NCI-H1092 treated with DMSO at 0.1 percent for 48 hours (cell line): Measurements from ENCODE around the gene TDP2.
"Not testable (repeated sequence)": the region's sequence is repeated elsewhere in the genome, so short reads cannot be mapped to it uniquely, and the experiment has no call there.

ENCODE experiments used
- DNase-seq: peaks from one replicate; lab custom pipeline; 2025; lab: John Stamatoyannopoulos, UW

The TDP2 gene

DNA sequence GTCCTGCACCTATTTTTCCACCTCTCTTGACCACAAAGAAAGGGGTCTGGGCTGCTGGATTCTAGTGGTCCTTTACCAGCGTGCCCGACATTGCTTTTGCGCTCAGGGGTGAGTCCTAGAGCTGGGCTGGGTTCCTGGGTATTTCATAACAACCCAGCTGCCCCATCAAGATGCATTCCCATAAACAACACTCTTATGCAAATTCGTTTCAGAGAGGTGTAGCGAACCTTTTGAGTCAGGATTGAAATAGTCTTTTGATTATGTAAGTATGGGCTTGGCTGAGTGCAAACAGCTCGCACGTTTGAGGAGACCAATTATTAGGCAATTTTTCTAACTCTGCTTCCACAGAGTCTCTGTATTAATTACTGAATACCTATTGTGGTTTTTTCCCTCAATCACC lies 13.9 kb upstream of the TDP2 start:
- no peak for DNase-seq

- DNase-seq, result not testable (repeated sequence)
Measured at GRCh38 chr6:24678792-24679352, 12.2 kb upstream of the TDP2 start.

DNA sequence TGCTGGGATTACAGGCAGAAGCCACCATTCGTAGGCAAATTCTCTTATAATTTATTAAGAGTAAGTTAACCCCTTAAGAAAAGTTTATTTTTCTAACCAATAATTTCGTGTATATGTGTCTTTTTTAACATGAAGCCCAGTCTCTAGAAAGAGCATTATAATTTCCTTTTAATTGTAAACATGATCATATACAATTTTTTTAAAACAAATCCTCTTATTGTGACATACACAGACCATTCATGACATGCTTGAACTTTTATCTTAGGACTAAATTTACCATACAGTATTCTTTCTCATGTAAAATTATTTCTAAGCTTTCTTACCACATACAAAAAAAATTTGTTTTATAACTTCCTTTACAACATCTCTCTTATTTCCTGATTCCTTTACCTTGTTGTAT lies 6.9 kb upstream of the TDP2 start:
- no peak for DNase-seq

DNA sequence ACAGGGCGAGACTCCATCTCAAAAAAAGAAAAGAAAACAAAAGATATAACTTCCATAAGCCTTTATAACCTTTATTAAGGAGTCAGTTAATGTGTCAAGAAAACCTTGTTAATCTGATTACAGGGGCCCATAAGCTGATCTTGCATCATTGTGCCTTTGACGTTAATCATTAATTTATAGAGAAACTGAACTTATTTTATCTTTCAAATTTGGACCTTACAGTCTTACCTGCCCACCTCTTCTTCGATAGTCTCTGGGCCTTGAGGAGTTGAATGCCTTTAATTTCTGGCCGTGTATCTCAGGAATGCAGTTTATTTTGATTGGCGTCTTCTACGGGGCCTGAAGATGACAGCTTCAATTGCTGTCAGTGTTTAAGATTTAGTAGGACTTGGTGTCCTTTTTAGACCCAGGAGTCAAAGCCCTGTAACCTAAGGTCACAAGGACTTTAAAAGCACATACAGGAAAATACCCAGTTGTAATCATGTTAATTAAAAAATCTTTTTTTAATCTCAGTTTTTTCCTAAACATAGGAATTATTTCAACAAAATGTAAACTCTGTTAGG lies 6.0 kb upstream of the TDP2 start:
- DNase-seq, result no peak

- DNase-seq, result not testable (repeated sequence)
Measured at GRCh38 chr6:24671077-24671476, 4.4 kb upstream of the TDP2 start.

GRCh38 chr6:24670492-24670891 lies 3.8 kb upstream of the TDP2 start:
- not testable (repeated sequence) for DNase-seq

- no peak for DNase-seq
Measured at GRCh38 chr6:24668997-24669361, 2.3 kb upstream of the TDP2 start.

DNA sequence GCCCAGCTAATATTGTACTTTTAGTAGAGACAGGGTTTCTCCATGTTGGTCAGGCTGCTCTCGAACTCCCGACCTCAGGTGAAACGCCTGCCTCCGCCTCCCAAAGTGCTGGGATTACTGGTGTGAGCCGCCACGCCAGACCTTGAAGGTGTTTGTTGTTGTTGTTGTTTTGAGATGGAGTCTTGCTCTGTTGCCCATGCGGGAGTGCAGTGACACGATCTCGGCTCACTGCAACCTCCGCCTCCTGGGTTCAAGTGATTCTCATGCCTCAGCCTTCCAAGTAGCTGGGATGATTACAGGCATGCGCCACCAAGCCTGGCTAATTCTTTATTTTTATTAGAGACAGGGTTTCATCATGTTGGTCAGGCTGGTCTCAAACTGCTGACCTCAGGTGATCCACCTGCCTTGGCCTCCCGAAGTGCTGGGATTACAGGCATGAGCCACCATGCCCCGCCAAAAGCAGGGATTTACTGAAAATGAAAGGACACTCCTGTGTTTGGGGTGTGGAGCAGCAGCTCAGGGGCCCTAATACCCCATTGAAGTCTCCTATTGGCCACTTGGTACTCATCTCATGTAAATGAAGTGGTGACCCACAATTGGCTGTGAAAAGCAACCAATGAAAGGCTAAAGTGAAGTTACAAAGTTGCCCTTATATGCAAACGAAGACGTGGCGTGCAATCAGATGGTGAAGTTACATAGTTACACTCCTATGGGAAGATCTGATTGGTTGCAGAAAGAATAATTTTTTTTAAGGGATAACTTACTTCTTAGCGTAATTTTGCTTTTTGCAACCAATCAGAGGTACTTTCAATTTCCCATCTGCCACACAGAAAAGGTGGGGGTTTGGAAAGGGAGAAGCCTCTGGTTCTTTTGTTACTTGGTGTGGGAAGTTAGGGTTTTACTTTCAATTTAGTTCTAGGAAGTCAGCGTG lies 1.6 kb upstream of the TDP2 start:
- DNase-seq, result not testable (repeated sequence)

- DNase-seq, result peak; percentile 40
Measured at GRCh38 chr6:24667378-24667803, 692 bp upstream of the TDP2 start.

DNA sequence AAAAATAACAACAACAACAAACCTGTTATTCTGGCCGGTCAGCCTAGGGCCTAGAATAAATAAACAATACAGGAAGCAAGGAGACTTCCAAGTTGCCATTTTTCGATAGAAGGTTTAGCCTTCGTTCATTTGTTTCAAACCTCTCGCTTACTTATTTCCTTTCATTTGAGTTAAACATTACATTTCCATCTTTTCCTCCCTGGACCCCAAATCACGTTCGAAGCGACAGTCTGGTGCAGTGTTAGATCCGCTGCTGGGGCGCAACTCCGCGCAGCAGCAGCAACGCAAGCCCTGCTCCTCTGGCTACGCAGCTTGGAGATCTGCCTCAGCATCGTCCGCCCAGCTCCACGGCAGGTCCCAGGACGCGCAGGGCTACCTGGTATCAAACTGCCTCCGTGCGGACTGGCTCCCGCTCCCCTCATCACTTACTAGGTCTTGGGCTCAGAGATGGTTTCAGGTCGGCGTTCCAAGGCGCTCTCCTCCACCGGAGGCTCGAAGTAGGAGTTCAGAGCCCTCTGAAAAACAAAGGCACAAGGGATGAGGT lies 530 bp downstream of the TDP2 start:
- DNase-seq, result peak; percentile 54

- DNase-seq, result no peak
Measured at GRCh38 chr6:24664046-24664987, 2.4 kb downstream of the TDP2 start.

GRCh38 chr6:24663189-24663588 lies 3.5 kb downstream of the TDP2 start:
- DNase-seq, result no peak

- no peak for DNase-seq
Measured at GRCh38 chr6:24662236-24662635, 4.5 kb downstream of the TDP2 start.

DNA sequence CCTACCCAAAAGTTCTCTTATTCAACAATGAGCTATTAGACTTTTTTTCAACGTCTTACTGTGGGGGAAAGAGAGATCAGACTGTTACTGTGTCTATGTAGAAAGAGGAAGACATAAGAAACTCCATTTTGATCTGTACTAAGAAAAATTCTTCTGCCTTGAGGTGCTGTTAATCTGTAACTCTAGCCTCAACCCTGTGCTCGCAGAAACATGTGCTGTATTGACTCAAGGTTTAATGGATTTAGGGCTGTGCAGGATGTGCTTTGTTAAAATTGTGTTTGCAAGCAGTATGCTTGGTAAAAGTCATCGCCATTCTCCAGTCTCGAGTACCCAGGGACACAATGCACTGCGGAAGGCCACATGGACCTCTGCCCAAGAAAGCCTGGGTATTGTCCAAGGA lies 4.9 kb downstream of the TDP2 start:
- DNase-seq, result not testable (repeated sequence)

DNA sequence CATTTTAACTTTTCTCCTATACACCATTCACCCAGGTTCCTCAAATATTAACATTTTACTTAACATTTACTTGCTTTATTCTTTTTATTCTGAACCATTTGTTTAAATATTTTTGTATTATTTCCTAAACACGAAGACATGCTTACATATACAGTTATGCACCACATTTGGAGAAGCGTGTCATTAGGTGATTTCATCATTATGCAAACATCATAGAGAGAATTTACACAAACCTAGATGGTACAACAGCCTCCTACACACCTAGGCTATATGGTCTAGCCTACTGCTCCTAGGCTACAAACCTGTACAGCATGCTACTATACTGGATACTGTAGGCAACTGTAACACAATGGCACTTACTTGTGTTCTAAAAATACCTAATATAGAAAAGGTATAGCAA lies 6.6 kb downstream of the TDP2 start:
- DNase-seq, result no peak

GRCh38 chr6:24659561-24659960 lies 7.1 kb downstream of the TDP2 start:
- no peak for DNase-seq

- no peak for DNase-seq
Measured at GRCh38 chr6:24658573-24659560, 7.8 kb downstream of the TDP2 start.

GRCh38 chr6:24655215-24655614 lies 11.5 kb downstream of the TDP2 start:
- DNase-seq, result no peak

GRCh38 chr6:24650365-24650764 lies 16.3 kb downstream of the TDP2 start:
- no peak for DNase-seq

- DNase-seq, result no peak
Measured at GRCh38 chr6:24649691-24650090, 17.0 kb downstream of the TDP2 start.

- DNase-seq, result no peak
Measured at GRCh38 chr6:24648276-24648675, 18.4 kb downstream of the TDP2 start.
